GM19238 (cell line): ENCODE results near the gene MAP4K2.

Source experiments
- DNase-seq: peaks from one replicate; pipeline ENCODE4 v3.0.0; 2011; ENCODE audit warnings: low spot score; ENCODE audit not compliant: insufficient read length

MAP4K2 gene

GRCh38 chr11:64741375-64742086 lies 61.5 kb downstream of the MAP4K2 start:
- DNase-seq = no peak

GRCh38 chr11:64739871-64740270 lies 63.1 kb downstream of the MAP4K2 start:
- no peak for DNase-seq

GRCh38 chr11:64736654-64737053 lies 66.4 kb downstream of the MAP4K2 start:
- no peak for DNase-seq

- DNase-seq = no peak
These were observed 67.2 kb downstream of the MAP4K2 start for GRCh38 chr11:64735725-64736259.
